Measurements from ENCODE around the gene FRS3.

FRS3 gene

DNA sequence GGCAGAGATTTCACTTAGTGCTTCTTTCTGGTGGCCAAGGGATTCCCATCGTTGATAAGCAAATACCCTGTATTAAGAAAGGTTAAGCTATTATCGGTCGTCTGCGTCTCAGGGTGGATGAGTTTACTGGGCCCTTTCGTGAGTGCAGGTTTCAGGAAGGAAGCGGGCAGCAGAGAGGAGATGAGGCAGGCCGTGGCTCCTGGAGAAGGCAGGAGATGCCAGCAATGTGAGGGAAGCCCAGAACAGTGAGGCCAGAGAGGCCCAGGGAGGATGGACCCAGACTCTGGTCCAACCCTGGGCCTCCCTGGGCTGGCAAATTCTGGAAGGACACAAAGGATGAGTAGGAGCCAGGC is 55.5 kb downstream of the FRS3 start:
- DNase-seq: no peak

- no peak for DNase-seq
Measured at GRCh38 chr6:41723530-41724227, 56.0 kb downstream of the FRS3 start.

DNA sequence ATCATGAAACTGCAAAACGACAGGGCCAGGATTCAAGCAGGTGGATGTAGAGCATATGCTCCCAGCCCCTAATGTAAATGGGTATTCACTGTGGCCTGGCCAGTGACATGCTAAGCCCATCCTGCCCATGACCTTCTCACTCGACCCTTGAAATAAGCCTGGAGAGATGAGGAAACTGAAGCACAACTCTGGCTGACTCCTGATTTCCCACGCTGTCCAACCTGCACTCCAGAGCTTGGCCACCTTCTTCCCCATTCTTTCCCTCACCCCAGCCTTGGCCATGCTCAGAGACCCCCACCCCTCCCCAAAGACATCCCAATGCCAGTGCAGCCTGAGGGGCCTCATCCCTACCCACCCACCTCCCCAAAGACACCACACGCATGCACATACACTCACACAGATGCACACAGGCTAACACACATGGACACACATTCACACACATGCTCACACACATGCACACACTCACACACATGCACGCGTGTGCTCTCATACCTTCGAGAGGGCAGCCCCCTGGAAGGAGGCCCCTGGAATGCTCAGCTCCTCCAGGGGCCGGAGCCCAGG is 56.7 kb downstream of the FRS3 start:
- DNase-seq: no peak

DNA sequence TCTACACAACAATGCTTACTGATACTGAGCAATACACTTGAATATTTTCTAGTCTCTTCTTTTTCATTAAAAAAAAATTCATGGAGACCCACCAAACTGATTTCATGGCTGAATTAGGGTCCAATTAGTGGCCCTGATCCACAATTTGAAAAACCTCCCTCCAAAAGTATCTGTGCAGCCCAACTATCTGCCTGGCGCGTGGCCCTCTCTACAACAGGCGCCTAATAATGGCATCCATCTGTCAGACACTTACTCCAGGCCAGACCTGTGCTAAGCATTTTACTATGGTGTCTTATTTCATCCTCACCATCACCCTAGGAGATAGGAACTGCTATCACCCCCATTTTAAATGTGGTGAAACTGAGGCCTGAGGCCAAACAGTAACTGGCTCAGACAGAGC is 58.3 kb downstream of the FRS3 start:
- no peak for DNase-seq

- DNase-seq: no peak
Measured at GRCh38 chr6:41720783-41721182, 58.9 kb downstream of the FRS3 start.

GRCh38 chr6:41720262-41720620 is 59.5 kb downstream of the FRS3 start:
- no peak for DNase-seq

Data from NCI-H446 treated with DMSO at 0.1 percent for 48 hours (cell line).